Fibroblast of lung (primary cell): Measurements from ENCODE around the gene MRPS9.

Source experiments
- CTCF ChIP-seq, 2 donors: IDR thresholded peaks in 1 of 2; conservative IDR thresholded peaks in 1 of 2; 1 replicate in 1 of 2; 2 replicates in 1 of 2; pipeline ENCODE4 v1.5.1; 2011 to 2012; ENCODE audit warnings: low read length in 2 of 2, control low read depth in 1 of 2, inconsistent platforms in 1 of 2, low read depth in 1 of 2, mild to moderate bottlenecking in 1 of 2
- EZH2 ChIP-seq: IDR thresholded peaks from 2 replicates; pipeline ENCODE4 v1.5.1; 2012; ENCODE audit warnings: low read length, control low read depth, mild to moderate bottlenecking; ENCODE audit errors: missing control alignments

DNA sequence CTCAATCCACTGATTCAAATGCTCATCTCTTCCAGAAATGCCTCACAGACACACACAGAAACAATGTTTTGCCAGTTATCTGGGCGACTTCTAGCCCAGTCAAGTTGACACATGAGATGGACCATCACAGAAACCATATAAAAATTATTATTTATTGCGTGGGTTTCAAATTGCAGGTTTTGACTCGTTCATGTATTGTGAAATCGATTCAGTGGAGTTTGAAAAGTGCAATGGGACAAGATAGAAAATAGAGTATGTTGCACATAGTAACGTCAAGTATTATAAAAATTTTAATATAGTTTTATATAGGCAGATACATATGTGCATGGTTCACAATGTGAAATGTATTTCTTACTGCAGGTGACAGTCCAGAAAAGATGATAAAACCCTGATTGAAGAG lies 100.8 kb downstream of the MRPS9 start:
- TF ChIP-seq CTCF (conservative IDR thresholded peaks at IDR 0.05 in 1 of 2, IDR thresholded peaks at IDR 0.05 in 1 of 2; ENCODE audit: low read depth in 1 of 2, low read length in 2 of 2) (no peak), EZH2 (no peak)
